ENCODE results near the gene SART3. TPM values are rescaled to one million over a fixed set of nuclear protein-coding genes. Genes with fewer than 3 reads are reported as not detected.

The SART3 gene
- total and polyA plus RNA-seq, 10 of the 15 experiments (the other 5 are each of a cell fraction or from before 2014, with no cell fraction given) = 8.8 to 179 (median 54.9) TPM

DNA sequence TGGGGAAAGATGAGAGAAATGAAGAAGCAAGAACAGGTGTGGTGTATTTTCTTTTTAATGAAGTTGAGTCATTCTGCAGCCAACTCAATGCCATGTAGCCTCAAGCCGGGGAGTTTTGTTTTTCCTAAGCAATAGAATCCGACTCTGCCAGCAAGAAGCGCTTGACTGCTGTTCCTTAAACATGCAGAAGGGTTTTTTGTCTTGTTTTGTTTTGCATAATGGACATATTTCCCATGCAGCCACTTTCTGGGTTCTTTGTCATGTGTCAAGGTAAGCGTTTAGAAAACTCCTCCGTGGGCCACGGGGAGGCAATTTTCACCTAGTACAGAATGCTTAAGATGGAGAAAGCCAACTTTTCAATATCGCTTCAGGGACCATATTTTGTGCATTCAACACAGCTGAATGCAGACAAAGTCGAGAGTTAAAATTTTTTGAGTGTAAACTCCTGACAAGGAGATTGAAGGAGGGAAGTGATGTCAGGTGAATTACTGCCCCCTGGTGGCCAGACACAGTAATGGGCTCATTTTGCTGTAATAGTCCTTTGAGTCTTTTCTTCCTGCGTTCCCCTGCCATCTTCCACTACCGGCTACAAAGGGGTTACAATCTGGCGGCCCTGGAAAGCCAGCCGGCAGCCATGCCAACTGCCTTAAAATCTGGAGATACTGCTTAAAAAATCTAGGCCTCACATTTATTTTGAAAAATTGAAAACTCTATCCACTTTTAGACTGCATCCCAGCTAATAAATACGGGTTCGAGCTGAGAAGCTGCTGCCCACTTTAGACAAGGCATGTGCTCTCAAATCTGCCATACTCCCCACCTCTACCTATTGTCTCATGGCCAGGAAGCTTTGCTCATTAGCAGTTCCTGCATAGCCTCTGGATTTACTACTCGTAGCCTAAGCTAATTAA is 49.1 kb downstream of the SART3 start (continued):
- TF ChIP-seq, protein P1, sequence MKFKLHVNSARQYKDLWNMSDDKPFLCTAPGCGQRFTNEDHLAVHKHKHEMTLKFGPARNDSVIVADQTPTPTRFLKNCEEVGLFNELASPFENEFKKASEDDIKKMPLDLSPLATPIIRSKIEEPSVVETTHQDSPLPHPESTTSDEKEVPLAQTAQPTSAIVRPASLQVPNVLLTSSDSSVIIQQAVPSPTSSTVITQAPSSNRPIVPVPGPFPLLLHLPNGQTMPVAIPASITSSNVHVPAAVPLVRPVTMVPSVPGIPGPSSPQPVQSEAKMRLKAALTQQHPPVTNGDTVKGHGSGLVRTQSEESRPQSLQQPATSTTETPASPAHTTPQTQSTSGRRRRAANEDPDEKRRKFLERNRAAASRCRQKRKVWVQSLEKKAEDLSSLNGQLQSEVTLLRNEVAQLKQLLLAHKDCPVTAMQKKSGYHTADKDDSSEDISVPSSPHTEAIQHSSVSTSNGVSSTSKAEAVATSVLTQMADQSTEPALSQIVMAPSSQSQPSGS (IDR thresholded peaks at IDR 0.05; ENCODE audit: low read length) = peak; percentile 53; the same call in 1 of the 2 replicates
- TF ChIP-seq, protein P2, sequence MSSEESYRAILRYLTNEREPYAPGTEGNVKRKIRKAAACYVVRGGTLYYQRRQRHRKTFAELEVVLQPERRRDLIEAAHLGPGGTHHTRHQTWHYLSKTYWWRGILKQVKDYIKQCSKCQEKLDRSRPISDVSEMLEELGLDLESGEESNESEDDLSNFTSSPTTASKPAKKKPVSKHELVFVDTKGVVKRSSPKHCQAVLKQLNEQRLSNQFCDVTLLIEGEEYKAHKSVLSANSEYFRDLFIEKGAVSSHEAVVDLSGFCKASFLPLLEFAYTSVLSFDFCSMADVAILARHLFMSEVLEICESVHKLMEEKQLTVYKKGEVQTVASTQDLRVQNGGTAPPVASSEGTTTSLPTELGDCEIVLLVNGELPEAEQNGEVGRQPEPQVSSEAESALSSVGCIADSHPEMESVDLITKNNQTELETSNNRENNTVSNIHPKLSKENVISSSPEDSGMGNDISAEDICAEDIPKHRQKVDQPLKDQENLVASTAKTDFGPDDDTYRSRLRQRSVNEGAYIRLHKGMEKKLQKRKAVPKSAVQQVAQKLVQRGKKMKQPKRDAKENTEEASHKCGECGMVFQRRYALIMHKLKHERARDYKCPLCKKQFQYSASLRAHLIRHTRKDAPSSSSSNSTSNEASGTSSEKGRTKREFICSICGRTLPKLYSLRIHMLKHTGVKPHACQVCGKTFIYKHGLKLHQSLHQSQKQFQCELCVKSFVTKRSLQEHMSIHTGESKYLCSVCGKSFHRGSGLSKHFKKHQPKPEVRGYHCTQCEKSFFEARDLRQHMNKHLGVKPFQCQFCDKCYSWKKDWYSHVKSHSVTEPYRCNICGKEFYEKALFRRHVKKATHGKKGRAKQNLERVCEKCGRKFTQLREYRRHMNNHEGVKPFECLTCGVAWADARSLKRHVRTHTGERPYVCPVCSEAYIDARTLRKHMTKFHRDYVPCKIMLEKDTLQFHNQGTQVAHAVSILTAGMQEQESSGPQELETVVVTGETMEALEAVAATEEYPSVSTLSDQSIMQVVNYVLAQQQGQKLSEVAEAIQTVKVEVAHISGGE (CRISPR knock-in tag; IDR thresholded peaks at IDR 0.05) = no peak
- TF ChIP-seq, protein P3, sequence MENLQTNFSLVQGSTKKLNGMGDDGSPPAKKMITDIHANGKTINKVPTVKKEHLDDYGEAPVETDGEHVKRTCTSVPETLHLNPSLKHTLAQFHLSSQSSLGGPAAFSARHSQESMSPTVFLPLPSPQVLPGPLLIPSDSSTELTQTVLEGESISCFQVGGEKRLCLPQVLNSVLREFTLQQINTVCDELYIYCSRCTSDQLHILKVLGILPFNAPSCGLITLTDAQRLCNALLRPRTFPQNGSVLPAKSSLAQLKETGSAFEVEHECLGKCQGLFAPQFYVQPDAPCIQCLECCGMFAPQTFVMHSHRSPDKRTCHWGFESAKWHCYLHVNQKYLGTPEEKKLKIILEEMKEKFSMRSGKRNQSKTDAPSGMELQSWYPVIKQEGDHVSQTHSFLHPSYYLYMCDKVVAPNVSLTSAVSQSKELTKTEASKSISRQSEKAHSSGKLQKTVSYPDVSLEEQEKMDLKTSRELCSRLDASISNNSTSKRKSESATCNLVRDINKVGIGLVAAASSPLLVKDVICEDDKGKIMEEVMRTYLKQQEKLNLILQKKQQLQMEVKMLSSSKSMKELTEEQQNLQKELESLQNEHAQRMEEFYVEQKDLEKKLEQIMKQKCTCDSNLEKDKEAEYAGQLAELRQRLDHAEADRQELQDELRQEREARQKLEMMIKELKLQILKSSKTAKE (IDR thresholded peaks at IDR 0.05; ENCODE audit: low read depth, poor library complexity, severe bottlenecking) = peak; percentile 39
- no peak for TF ChIP-seq POLR2A (IDR thresholded peaks at IDR 0.05; ENCODE audit: low read depth, low read length)
- no peak for TF ChIP-seq CHD2 (IDR thresholded peaks at IDR 0.05; ENCODE audit: borderline replicate concordance, low read depth, low read length)
- no peak for TF ChIP-seq IKZF1 (conservative IDR thresholded peaks at IDR 0.05)
- TF ChIP-seq EGR1 (IDR thresholded peaks at IDR 0.05; ENCODE audit: borderline replicate concordance in 1 of 2, low read depth in 2 of 2, low read length in 2 of 2) = no peak
- no peak for TF ChIP-seq JUND (IDR thresholded peaks at IDR 0.05; ENCODE audit: low read depth, low read length)
- TF ChIP-seq MTA2 (IDR thresholded peaks at IDR 0.05; ENCODE audit: low read depth) = peak; percentile 58; the same call in 1 of the 2 replicates
- no peak for TF ChIP-seq FOS (IDR thresholded peaks at IDR 0.05; ENCODE audit: borderline replicate concordance, extremely low read depth, insufficient read length)
- TF ChIP-seq, protein P4, sequence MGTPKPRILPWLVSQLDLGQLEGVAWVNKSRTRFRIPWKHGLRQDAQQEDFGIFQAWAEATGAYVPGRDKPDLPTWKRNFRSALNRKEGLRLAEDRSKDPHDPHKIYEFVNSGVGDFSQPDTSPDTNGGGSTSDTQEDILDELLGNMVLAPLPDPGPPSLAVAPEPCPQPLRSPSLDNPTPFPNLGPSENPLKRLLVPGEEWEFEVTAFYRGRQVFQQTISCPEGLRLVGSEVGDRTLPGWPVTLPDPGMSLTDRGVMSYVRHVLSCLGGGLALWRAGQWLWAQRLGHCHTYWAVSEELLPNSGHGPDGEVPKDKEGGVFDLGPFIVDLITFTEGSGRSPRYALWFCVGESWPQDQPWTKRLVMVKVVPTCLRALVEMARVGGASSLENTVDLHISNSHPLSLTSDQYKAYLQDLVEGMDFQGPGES (IDR thresholded peaks at IDR 0.05) = no peak
- TF ChIP-seq RBBP5 (conservative IDR thresholded peaks at IDR 0.05) = no peak
- TF ChIP-seq SIX5 (IDR thresholded peaks at IDR 0.05; ENCODE audit: low read depth, low read length, severe bottlenecking) = no peak
- peak; percentile 43 to 44; a peak in 3 of 4 replicates for TF ChIP-seq IKZF2 (IDR thresholded peaks at IDR 0.05)
- no peak for TF ChIP-seq SUPT20H (IDR thresholded peaks at IDR 0.05; ENCODE audit: borderline replicate concordance, control insufficient read depth, low read depth, low read length)
- TF ChIP-seq RB1 (IDR thresholded peaks at IDR 0.05; ENCODE audit: borderline replicate concordance) = 0 out of 2 replicates have a peak, but pooled peaks have one; percentile 55
- TF ChIP-seq SMARCA5 (IDR thresholded peaks at IDR 0.05) = peak; percentile 68
- TF ChIP-seq DPF2 (IDR thresholded peaks at IDR 0.05) = 0 out of 2 replicates have a peak, but pooled peaks have one; percentile 25
- TF ChIP-seq RAD21 (IDR thresholded peaks at IDR 0.05; ENCODE audit: insufficient read depth, low read depth, low read length) = peak; percentile 71
- TF ChIP-seq JUNB (IDR thresholded peaks at IDR 0.05) = peak; percentile 61
- TF ChIP-seq CREB1 (IDR thresholded peaks at IDR 0.05; ENCODE audit: low read depth) = peak; percentile 44; the same call in 1 of the 2 replicates
- no peak for TF ChIP-seq EZH2 (IDR thresholded peaks at IDR 0.05; ENCODE audit: borderline replicate concordance, control insufficient read depth, low read depth, low read length)

Measured in GM12878 (cell line).